ENCODE measurements around the gene FAT4. TPM values are rescaled to one million over a fixed set of nuclear protein-coding genes. Genes with fewer than 3 reads are reported as not detected.

Gene FAT4
- total RNA-seq, 2 experiments from 2014 or later = not detected

DNA sequence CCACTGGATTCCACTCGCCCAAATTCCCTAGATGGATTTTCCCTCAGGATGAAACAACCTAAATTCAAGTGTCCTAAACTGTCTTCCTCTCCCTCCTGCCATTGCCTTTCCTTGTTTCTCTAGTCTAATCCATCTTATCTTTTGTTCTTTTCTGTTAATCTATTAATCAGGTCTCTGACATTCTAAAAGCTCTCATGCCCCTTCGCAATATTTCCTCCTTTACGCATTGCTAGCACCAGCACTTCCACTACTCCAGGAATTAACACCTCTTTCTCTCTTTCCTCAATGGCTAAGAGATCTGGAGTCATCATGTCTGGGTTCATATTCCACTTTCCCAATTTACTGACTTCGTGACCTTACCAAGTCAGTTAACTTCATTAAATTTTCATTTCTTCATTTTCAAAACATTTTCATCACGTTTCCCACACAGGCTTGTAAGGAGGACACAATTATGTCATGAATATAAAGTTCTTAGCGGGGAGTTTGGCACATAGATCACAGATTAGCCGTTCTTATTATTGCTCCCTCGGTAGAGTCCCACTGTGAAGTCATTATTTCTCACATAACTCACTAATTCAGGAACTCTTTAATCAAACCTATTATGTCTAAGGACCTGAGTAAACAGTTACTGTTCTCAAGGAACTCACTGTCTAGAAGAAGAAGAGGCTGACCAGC is 45.3 kb downstream of the FAT4 start:
- ATAC-seq (no peak), DNase-seq (no peak)
- Mint-ChIP-seq H3K4me3 (no peak overlapping the region), H3K9me3 (peaks cover 2% of the 10 kb centered on the region), H3K36me3 (ENCODE audit: low read depth) (no peaks in the 10 kb centered on the region), H3K4me1 (ENCODE audit: low read depth) (no peaks in the 10 kb centered on the region), H3K27me3 (no peaks in the 10 kb centered on the region), H3K27ac (no peak overlapping the region)
- CTCF ChIA-PET = no interaction called here
- POLR2A ChIA-PET = no interaction called here
- intact Hi-C loops (cut with micrococcal nuclease) = no loop called here
- TF ChIP-seq, protein P1, sequence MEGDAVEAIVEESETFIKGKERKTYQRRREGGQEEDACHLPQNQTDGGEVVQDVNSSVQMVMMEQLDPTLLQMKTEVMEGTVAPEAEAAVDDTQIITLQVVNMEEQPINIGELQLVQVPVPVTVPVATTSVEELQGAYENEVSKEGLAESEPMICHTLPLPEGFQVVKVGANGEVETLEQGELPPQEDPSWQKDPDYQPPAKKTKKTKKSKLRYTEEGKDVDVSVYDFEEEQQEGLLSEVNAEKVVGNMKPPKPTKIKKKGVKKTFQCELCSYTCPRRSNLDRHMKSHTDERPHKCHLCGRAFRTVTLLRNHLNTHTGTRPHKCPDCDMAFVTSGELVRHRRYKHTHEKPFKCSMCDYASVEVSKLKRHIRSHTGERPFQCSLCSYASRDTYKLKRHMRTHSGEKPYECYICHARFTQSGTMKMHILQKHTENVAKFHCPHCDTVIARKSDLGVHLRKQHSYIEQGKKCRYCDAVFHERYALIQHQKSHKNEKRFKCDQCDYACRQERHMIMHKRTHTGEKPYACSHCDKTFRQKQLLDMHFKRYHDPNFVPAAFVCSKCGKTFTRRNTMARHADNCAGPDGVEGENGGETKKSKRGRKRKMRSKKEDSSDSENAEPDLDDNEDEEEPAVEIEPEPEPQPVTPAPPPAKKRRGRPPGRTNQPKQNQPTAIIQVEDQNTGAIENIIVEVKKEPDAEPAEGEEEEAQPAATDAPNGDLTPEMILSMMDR (IDR thresholded peaks at IDR 0.05) = no peak

GRCh38 chr4:125360727-125361126 is 46.0 kb downstream of the FAT4 start:
- no peak for DNase-seq
- H3K27me3 Mint-ChIP-seq = no peaks in the 10 kb centered on the region
- H3K4me1 Mint-ChIP-seq (ENCODE audit: low read depth) = no peaks in the 10 kb centered on the region
- CTCF ChIA-PET = no interaction called here
- H3K4me3 Mint-ChIP-seq = no peak overlapping the region
- TF ChIP-seq, protein P1 (IDR thresholded peaks at IDR 0.05) = no peak
- peaks cover 2% of the 10 kb centered on the region for H3K9me3 Mint-ChIP-seq
- H3K36me3 Mint-ChIP-seq (ENCODE audit: low read depth) = no peaks in the 10 kb centered on the region
- intact Hi-C loops (cut with micrococcal nuclease) = no loop called here
- no peak for ATAC-seq
- no peak overlapping the region for H3K27ac Mint-ChIP-seq
- POLR2A ChIA-PET = no interaction called here

Measured in activated CD8-positive, alpha-beta T cell treated with anti-CD3 and anti-CD28 coated beads for 36 hours (primary cell).